NCI-H82 treated with DMSO at 0.1 percent for 48 hours (cell line): ENCODE results near the gene MOV10L1.

ENCODE experiments used
- DNase-seq: peaks from one replicate; lab custom pipeline; 2025; ENCODE audit not compliant: unreplicated experiment; lab: John Stamatoyannopoulos, UW

MOV10L1 gene

DNA sequence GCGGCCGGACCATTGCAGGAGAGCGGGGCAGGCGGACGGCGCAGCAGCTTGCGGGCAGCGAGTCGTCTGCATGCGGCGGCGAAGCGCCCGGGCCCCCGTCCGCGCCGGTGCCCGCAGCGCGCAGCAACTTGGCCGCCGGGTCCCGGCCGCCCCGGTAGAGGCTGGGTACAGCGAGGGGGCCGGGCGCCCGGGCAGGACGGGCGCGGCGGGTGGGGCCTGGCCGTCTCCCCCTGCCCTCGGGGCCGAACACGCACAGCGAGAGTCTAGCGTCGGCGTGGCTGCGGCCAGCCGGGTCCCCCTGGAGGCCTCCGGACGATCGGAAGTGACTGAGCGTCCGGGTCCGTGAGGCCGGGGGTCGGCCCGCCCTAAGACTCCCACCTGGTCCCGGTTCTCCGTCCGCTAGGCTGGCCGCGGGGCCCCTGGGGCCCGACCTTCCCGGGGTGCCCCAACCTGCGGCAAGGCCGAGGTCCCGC lies 95.1 kb downstream of the MOV10L1 start:
- no peak for DNase-seq

DNA sequence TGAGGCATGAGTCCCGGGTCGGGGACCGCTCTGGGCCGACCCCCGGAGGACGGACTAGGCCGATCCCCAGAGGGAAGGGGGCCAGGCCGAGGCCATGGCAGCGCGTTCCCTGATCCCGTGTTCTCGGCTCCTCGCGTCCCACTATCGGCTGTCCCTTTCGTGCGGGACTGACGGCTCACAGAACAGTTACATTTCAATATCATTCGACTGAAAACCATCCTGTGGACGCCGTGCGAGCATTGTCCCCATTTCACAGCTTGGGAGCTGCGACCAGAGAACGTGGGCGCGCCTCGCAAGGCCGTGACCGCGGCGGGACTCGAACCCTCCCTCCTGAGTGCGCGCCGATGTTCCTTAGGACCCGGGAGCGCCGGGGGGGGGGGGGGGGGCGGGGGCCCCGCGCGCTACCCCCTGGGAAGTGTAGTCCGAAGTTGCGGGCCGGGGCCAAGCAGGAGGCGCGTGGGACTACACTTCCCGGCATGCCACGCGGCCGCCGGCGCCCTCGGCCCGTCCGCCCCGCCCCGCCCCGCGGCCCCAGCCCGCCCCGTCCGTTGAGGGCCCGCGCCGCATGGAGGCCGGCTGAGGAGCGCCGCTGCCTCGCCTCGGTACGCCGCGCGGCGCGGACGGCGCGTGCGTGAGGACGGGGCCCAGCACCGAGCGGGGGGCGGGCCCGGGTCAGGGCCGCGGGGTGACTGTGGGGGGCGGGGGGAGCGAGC lies 95.7 kb downstream of the MOV10L1 start, which contains the start of gene TRABD:
TRABD (plus strand) TSS at position 539 of the 713 bp plus-strand sequence. CDS start 7,148 bp downstream, outside the sequence.
- DNase-seq = peak; percentile 9

DNA sequence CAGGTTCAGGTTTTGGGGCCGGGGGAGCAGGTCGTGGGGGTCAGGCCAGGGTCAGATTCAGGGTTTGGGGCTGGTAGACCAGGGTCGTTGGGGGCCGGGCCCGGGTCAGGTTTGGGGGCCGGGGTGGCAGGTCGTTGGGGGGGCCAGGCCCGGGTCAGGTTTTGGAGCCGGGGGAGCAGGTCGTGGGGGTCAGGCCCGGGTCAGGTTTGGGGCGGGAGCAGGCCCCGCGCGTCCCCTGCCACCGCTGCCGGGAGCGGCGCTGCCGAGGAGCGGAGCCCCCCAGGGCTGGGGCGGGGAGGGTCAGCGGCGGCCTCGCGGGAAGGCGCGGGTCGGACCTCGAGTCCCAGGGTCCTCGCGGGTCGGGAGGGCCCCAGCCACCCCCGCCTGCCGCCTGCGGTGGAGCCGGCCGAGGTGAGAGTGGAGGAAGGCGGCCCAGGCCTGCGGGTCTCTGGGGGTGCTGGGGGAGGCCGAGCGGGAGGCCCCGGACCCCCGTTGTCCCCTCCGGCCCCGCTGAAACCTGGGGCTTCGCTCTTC lies 96.4 kb downstream of the MOV10L1 start:
- DNase-seq = no peak

DNA sequence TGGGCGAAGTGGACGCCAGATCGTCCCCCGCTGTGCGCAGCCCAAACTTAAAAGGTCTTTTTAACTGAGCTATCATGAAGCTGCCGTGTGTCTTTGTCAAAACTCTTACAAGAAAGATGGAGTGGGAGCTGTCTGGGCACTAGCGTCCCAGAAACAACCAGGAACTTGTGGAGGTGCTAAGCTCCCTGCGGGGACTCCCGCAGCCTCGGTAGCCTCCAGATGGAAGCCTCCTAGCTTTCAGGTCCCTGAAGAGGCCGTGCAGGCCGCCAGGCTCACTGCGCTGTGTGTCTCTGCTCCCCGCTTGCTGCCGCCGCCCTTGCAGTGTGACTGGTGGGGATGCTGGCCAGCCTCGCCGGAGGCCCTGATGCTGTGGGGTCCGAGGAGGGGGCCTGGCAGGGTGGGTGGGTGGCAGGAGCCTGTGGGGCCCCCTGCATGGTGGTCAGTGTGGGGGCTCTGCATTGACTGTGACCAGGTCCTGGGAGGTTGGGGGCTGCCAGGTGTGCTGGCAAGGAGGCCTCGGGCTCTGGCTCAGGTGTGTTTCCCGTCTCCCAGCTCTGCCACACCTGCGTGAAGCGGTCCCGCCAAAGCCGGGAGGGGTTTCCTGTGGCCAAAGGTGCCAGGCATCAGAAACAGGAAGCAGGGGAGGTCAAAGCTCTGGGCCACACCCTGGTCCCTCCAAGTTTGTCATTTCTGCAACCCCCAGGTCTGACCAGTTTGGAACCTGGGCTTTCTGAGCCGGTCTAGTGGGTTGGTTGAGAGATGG lies 97.1 kb downstream of the MOV10L1 start:
- DNase-seq = no peak

DNA sequence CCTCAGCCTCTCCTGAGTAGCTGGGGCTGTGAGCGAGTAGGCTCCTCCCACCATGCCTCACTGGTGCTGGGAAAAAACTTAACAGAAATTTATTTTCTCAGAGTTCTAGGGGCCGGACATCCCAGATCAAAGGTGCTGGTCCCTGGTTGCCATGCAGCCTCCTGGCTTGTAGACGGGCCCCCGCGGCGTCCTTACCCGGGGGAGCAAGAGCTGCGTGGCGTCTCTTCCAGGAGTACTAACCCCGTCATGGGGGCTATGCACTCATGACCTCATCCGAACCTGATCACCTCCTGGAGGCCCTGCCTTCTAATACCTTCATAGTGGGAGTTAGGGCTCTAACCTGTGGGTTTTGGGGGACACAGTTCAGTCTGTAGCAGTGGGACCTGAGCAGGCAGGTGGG lies 98.5 kb downstream of the MOV10L1 start:
- no peak for DNase-seq

DNA sequence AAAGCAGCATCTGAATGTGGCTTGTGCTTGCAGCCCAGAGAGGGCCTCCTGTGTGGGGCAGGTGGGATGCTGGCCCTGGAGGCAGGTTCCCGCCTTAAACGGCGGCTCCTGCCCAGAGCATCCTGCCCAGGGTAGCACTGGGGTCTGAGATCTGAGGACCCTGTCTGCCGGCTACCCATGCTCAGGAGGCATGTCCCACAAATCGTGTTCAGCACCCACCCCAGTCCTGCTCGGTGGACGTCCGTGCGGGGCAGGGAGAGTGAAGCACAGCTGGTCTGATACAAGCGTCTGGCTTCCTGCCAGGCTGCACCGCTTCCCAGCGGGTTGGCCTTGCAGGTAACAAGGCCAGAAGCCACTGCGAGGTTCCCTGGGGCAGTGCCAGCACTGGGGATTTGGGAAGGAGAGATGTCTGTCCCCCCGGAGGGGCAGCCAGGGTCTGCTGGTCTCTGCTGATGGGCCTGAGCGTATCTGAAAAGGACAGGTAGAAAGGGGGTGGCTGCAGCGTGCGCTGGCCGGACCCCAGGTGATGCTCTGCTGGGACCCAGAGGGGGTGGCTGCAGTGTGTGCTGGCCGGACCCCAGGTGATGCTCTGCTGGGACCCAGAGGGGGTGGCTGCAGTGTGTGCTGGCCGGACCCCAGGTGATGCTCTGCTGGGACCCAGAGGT lies 99.5 kb downstream of the MOV10L1 start:
- no peak for DNase-seq

DNA sequence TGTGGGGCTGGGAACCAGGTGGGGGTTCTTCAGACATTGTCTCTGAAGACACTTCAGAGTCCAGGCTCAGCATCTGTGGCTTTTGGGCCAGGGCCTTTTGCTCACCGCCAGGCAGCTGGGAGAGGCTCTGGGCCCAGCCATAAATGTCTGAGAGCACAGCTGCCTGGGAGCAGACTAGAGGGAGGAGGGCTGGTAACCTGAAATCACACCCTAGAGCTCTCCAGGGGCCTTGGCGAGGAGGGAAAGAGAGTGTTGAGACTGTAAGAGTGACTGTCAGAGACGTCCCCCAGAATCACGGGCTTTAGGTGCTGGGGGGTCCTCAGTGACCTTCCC lies 100.0 kb downstream of the MOV10L1 start:
- no peak for DNase-seq

DNA sequence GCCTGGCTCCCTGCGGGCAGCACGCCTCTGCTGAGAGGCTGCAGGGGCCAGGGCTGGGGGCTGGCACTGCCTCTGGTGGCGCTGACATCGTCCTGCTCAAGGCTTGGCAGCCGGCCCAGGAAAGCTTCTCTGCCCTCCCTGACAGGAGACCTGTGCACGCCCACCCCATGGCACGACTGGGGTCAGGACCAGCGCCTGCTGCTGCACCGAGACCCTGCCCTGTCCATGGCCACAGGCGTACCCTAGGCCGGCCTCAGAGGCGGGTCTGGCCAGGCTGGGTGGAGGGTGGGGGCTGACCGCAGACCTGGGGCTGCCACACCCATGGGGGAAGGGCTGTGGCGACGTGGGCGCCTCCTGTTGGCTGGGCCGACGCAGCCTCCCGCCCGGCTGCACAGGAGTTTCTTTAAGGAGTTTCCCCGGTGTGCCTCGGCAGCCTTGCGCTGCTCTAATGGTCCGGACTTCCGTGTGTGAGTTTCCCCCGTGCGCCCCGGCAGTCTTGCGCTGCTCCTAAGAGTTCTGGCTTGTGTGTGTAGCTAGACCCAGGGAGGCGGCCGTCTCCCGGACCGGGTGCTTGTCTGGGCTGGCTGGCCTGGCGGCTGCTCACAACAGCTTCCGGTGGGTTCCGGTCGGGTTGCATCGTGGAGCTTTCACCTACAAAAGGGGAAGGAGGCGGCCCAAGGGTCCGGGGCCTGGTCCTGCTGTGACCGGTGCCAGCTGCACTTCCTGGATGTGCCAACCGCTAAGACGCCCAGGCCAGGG lies 100.6 kb downstream of the MOV10L1 start:
- no peak for DNase-seq

DNA sequence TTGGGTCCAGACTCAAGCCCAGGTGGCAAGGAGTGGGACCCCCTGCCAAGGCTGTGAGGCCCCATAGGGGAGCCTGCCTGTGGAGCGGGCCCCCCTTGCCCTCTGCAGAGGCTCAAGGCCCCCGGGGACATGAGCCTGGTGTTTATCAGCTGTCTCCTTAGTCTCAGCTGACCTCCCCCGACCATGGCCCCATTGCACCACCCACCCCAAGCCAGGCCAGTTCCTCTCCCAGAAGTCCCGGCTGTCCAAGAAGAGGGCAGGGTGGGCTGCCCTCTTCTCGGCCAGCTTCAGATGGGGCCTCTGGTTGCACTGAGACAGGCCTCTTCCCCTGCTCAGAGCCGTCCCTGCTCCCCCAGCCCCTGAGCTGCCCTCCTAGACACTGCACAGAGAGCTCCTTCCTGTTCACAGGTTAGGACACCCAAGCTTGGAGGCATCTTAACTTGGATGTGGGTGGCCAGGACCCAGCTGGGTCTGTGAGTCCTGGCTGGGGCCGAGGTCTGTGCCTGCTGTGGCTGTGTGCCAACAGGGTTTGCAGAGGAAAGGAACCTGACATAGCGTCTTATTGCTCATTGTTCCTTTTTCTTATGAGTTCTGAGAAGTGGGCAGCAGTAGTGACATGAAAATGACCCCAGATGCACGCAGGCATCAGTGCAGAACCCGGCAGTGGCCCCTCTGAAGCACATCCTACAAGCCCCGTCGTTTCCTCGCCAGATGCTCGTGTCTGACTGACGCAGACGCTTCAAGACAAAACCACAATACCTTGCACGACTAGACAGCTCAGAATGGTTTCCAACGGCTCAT lies 101.3 kb downstream of the MOV10L1 start:
- no peak for DNase-seq

DNA sequence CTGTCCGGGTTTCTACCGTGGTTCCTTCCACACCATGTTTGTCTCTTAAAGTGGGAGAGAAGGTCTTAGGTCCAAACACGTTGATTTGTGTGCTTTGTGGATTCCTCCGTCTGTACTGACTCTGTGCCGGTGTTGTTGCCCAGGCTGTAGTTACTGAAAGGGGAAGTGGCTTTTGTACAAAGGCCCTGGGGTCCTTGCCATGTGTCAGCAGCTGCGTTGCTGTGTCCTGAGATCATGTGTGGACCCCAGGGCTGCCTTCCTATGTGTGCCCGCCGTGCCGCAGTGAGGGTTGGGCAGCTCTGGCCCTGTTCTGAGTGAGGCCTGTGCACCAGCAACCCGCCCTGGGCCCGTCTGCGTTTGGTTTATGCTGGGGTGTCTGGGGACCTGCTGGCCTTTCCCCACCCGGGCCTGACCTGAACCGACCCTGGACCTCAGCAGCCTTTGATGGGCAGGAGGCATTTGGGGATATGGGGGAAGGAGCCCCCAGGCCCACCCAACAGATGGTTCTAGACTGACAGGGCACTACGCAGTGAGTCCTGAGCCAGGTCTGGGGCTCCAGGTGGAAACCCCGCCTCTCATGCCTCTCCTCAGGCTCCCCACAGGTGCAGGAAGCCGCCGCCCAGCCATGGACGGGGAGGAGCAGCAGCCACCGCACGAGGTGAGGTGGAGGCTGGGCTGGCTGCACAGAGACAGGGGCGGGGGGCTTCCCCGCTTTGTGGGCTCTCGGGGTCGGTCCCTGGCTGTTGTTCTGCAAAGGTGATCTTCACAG lies 102.8 kb downstream of the MOV10L1 start:
- DNase-seq = no peak

DNA sequence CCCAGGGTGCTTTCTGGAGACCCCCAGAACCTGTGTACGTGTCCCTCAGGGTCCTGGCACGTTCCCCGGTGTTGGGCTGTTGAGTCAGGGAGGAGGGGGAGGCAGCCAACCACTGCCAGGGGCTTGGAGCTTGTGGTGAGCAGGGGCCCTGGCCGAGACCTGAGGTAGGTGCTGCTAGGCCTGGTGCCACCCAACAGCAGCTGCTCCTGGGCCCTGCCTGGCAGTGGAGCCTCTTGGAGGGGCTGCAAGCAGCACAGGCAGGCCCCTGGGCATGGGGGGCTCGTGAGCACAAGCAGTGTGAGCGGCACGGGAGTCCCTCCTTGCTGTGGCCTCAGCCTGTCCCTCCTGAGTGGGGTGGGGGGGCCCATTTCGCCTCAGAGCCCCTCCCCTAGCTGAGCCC lies 103.8 kb downstream of the MOV10L1 start:
- DNase-seq = no peak

DNA sequence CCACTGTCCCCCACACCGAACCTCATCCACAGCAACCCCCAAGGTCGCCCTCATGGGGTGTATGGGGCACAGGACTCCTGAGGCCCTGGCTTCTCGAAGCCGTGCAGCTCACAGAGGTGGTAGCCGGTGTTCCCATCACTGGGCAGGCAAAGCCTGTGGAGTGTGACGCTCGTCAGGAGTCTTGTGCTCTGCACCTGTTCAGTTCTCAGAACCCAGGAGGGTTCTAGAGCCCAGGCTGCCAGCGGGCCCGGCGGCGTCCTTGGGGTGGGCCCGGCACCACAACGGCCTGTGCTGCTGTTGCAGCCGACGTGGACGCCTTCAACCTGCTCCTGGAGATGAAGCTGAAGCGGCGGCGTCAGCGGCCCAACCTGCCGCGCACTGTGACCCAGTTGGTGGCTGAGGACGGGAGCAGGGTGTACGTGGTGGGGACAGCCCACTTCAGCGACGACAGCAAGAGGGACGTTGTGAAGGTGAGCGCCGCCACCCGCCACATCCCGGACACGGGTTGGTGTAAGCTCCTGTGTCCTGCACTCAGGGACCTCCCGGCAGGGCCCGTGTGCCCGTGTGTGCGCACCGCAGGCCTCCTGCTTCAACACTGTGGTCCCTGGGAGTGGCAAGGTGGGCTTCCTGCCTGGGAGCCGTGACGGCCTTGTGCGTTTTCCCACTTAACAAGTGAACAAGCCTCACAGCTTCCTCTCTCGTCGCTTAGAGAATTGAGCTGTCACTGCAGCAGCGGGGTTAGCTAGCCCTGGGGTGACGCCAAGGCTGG lies 104.4 kb downstream of the MOV10L1 start:
- no peak for DNase-seq

DNA sequence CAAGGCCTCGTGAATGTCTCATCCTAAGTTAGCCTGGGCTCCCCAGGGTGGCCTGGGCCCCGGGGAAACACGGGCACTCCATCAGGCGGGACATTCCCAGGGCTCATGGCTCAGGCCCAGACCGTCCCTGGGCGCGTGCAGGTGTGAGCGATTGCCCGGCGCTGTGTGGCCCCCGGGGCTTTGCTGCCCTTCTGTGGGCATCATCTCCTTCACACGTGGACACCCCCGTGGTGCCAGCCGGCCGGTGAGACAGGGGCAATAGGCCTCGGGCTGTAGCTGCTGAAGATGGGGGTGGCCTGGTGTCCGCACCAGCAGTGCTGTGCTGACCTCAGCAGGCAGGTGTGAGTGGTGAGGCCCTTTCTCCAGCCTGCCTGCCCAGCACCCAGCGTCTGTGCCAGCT lies 106.5 kb downstream of the MOV10L1 start:
- DNase-seq = no peak

DNA sequence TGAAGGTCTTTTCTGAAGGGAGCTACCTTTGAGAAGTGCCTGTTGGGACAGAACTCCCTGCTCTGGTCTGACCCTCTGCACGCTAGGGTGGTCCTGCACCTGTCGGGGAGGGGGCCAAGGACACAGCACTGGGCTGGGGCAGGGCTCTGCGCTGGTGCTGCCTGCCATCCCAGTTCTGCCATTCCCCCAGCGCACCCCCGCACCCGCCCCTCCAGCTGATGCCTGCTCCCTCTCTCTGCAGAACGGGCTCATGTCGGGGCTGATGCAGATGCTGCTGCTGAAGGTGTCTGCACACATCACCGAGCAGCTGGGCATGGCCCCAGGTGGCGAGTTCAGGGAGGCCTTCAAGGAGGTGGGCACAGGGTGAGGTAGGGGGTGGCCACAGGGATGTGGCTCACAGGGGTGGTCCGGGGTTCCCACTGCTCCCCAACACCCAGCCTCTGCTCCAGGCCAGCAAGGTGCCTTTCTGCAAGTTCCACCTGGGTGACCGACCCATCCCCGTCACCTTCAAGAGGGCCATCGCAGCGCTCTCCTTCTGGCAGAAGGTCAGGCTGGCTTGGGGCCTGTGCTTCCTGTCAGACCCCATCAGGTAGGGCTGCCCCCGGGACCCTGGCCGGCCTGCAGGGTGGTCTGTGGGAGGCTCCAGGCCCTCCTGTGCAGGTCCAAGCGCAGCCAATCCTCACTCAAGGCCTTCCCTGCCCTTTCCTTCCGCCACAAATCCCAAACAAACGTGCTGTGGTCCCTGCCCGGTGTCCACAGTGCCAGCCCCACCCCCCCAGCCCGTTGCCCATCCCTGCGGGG lies 107.4 kb downstream of the MOV10L1 start:
- DNase-seq = no peak

DNA sequence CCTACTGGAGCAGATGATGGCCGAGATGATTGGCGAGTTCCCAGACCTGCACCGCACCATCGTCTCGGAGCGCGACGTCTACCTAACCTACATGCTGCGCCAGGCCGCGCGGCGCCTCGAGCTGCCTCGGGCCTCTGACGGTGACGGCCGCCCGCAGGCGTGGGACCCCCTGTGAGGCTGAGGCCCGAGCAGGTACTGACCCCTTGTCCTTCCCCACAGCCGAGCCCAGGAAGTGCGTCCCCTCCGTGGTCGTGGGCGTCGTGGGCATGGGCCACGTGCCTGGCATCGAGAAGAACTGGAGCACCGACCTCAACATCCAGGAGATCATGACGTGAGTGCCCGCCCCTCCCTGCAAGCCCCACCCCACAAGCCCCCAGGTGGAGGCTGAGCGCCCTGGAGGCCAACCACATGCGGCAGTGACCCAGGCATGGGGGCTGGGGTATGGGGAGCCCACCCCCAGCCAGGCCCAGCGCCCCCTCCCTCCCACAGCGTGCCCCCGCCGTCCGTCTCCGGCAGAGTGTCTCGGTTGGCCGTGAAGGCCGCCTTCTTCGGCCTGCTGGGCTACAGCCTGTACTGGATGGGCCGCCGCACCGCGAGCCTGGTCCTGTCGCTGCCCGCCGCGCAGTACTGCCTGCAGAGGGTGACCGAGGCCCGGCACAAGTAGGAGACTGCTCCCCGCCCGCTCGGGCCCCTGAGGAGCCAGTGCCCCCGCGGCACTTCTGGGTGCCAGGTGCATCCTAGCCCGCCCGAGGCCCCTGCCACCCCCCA lies 108.2 kb downstream of the MOV10L1 start:
- DNase-seq = no peak

DNA sequence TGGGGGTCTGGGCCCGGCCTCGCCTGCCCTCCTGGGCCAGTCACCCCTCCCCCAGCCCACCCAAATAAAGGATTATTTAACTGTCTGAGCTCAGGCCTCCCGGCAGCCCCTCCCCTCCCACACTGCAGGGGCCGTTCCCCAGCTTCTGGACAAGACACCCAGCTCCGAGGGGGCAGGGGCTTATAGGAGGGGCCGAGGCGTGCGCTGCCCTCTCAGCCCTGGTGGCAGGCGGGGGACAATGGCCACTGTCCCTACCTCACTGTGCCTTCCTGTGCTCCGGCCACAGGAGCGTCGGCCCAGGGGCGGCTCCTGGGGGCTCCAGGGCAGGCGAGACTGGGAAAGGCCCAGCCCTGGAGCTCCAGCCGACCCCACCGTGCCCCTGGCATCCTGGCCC lies 108.8 kb downstream of the MOV10L1 start:
- DNase-seq = no peak

DNA sequence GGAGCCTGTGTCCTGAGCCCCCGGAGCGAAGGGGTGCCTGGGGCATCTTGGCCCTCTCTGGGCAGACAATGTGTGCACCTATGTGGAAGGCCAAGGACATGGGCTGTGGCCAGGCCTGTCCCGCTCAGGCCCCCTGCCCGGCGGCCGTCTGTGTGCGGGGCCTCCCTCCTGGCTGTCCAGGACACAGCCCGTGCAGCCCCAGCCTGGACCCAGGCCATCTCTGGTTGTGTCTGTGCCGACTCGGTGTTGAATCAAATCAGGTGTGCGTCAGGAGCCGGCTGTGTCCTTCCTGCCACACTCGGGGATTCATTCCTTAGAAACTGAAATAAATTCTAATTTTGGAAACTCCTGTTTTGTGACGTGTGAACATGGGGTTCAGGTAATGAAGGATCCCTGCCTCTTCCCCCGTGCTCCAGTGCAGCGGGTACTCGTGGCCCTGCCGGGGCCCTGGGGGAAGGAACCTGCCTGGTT lies 109.5 kb downstream of the MOV10L1 start:
- DNase-seq = no peak
